GM18858 (cell line): ENCODE results near the gene AMDHD2.

Source experiments
- ATAC-seq: cut with Tn5 transposase; IDR thresholded peaks from one replicate; pipeline ENCODE4 v1.9.1; 2021; ENCODE audit not compliant: unreplicated experiment

AMDHD2 gene

DNA sequence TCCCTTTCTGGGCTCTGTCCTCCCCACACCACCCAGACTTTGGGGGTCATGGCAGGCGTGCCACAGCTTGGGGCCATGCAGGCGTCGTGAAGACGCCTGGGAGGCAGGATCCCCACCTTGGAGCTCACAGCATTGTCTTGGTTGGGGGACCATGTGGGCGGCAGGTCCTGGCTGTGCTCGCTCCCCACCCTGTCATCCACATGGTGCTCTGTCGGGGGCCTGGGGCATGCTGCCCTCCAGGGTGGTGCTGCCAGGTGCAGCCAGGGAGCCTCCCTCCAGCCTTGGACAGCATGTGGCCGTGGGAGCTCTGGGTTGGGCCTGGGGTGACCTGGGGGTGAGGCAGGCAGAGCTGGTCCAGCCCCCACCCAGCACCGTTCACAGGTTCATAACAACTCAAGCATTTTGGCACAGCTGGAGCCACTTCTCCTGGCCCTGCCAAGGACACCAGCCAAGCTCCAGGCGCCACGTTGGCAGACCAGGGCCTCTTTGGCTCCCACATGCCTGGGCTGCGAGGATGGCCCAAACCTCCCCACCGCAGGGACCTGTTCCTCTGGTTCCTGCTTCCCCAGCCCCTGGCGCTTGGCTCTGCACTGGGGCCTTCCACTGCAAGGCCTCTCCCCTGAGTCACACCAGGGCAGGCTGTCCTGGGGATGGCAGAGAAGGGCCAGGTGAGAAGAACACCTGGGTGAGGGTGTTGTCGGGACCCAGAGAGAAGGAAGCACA lies 21.5 kb upstream of the AMDHD2 start:
- ATAC-seq = no peak

DNA sequence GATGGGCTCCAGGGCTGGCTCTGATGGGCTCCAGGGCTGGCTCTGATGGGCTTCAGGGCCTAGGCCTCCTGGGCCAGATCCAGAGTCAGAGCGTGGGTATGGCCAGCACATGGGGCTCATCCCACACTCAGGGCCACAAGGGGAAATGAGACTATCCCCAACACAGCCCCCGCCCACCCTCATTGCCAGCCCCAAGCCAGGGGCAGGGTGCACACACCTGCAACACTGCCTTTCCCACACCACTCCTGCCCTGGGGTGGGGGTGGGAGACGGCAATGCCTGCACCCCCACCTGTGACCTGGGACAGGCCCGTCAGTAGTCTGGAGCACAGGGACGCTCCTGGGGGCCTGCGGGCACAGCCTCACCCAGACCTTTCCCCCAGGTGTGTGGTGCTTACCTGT lies 20.7 kb upstream of the AMDHD2 start:
- no peak for ATAC-seq

DNA sequence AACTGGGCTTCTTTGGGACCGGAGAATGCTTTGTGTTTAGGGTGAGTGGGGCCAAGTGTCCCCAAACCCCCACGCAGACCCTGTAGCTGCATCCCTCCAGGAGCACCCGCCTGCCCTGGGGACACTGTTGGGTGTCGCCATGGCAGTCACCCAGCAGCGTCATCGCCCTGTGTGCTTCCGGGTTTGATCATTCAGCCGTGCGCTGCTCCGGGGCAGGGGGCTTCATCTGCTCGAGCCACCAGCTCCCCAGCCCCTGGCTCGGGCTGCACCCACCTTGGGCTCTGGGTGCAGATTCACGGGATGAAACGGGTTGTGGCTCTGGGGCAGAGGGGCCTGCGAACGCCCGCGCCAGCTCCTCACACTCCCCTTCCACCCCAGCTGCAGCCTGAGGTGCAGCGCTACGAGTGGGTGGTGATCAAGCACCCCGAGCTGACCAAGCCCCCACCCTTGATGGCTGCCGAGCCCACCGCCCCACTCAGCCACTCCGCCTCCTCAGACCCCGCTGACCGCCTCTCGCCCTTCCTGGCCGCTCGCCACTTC lies 20.2 kb upstream of the AMDHD2 start:
- no peak for ATAC-seq

DNA sequence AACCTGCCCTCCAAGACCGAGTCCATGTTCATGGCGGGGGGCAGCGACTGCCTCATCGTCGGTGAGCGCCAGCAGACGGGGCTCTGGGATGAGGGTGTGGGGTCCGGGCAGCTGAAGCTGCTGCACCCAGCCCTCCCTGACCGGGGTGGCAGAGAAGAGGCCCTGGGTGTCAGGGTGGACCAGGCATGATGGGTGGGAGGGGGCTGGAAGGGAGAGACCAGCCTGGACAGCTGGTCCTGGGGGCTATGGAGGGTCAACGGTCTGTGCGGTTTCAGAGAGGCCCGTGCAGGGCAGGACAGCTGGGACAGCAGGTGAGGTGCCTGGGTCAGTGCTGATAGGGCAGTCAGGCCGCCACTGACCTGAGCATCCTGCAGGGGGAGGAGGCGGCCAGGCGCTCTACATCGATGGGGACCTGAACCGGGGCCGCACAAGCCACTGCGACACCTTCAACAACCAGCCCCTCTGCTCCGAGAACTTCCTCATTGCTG lies 19.7 kb upstream of the AMDHD2 start:
- ATAC-seq = no peak

DNA sequence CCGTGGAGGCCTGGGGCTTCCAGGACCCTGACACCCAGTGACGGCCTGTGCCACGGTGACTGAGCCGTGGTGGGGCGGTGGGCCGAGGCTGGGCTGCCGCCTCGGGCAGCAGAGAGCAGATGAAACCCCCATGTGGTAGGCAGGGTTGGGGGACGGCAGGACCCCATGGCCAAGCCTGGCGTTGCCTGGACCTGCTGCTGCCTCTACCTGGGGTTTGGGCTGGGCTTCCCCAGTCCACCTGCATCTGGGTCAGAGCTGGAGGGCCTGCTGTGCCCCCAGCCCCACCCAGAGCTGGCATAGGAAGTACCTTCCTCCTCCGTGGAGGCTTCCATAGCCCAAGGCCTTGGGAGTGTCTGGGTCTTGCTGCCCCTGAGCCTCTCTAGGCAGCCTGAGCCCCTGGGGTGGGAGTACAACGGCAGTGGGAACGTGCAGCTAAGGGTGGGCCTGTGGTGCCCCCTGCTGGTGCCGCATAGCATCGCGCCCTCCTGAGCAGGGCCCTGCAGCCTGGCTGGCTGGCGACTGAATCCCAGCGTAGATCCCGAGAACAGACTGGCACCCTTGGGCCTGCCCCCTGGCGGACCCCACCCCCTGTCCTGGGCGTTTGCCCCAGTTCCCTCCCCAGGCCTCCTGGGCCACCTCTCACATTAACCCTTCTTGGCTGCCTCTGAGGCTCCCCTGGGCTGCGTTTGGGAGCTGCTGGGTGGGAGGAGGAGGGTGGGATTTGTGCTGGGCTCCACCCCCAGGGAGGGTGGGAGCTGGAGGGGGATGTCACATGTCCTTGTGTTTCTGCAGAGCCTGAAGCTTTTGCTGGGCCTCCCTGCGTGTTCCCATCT lies 19.0 kb upstream of the AMDHD2 start:
- no peak for ATAC-seq

DNA sequence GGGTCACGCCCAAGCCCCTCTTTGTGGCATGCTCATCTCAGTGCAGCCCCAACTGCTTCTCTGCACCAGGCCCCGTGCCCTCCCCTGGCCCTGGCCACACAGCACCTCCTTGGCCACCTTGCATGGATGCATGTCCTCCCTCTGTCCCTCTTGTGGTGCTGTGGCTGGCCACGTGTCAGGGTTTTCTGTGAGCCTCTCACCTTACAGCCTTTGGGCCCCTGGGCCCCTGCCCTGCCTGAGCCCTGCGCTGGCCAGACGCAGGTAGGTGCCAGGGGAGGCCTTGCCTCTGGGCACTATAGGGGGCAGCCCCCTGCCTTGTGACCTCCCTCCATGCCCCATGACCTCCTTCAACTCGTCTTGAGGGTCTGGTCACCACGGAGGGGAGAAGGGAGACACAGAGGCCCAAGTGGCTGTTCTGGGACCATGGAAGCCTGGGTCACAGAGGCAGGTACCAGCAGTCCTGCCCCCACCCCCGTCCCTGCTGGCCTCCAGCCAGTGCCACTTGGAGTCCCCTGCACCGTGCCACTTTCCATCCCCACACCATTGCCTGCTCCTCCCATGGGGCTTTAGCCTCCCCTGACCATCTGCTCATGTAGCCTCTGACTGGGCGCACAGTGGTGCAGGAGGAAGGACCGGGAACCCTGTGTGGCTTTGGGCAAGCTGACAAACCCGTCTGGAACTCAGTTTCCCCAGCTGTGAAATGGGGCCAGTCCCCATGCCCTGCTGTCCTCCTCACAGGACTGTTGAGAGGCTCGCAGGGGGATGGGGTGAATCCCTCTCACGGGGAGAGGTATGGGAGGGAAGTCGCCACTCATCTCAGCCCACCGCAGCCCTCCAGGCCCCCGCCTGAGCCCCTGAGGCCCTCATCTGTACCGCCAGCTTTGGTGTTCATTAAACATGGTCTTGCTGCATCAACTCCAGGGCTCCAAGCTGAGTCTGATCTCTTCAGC lies 17.9 kb upstream of the AMDHD2 start:
- no peak for ATAC-seq

DNA sequence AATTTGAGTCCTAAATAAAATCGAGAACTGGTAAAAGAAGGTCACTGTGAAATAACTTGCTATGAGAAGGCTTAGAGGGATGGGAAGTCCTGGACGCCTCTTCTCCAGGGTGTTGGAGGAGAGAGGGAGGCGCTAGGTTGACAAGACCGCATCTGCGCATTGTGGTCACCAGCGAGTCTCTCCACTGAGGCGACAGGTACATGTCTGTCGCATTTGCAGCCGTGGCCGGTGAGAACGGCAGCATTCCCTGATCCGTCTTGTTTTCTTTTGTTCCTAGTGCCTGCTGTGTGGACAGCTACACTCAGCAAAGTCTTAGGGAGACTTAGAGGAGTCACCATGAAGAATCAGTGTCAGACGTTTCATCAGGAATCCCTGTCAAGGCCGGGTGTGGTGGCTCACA lies 14.5 kb upstream of the AMDHD2 start:
- no peak for ATAC-seq

DNA sequence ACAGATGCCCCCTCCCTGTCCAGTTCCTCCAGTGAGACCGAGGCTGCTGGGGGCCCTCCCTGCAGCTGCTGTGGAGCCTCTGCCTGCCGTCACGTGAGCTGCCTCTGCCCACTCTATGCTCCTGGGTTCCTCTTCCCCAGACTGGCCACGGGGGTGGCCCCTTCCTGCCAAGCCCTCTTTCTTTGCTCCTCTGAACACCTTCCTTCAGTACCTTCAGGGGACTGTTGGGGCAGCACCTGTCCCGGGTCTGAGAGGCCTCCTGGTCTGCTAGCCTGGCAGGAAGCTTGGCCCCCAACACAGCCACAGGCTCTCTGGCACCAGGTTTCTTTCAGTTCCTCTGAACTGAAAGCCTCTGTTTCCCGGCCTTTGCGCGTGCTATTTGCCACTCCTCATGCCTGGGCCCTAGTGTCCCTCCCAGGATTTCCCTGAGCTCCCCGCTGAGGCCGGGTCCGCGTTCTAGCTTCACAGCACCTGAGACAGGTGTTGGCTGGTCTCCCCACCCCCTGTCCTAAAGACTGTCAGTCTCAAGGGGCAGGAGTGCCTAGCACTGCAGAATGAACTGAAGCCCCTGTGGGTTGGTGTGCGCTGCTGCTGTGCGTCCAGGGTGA lies 13.0 kb upstream of the AMDHD2 start:
- no peak for ATAC-seq

DNA sequence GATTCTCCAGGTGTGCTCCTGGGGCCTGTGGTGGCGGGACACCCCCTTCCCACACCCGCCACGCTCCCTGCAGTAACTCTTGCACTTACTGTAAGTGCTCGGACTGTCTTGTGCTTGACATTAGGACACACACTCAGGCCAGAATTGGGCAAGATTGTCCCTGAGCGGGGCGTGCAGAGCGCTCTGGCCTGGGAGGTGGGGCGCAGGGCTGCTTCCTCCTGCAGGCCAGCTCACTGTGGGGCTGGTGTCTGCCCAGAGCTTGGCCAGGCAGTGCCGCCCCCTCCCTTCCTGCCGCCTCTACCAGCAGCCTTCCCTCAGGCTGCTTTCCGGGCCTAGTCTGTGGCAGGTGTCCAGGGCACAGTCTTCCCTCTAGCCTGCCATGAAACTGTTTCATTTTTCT lies 12.5 kb upstream of the AMDHD2 start:
- ATAC-seq = no peak

DNA sequence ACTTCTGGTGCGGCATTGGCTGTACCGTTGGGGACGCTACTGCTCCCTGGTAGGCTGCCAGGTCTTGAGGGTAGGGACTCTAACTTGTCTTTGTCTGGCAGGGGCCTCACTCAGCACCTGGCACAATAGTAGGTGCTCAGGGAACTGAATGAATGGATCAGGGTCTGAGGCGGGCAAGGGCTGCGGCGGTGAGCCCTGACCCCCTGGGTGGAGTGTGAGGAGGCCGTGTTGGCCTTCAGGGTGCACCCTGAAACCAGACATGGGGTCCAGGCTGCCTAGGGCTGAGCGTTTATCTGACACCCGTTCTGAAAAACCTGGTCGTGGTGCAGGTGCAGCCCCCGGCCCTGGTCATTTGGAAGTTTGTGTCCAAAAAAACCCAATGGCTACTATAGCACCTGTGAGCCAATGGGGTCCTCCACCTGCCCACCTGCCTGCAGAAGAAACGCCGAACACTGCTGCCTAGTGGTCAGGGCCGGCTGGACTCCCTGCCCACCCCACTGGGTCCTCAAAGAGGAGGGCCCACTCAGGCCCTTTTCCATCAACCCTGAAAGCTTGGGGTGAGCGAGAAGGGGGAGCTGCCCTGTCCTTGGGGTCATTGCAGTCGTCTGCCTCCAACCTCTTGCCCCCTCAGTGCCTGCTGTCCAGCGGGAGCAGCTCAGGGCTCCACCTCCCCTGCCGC lies 11.3 kb upstream of the AMDHD2 start:
- no peak for ATAC-seq

DNA sequence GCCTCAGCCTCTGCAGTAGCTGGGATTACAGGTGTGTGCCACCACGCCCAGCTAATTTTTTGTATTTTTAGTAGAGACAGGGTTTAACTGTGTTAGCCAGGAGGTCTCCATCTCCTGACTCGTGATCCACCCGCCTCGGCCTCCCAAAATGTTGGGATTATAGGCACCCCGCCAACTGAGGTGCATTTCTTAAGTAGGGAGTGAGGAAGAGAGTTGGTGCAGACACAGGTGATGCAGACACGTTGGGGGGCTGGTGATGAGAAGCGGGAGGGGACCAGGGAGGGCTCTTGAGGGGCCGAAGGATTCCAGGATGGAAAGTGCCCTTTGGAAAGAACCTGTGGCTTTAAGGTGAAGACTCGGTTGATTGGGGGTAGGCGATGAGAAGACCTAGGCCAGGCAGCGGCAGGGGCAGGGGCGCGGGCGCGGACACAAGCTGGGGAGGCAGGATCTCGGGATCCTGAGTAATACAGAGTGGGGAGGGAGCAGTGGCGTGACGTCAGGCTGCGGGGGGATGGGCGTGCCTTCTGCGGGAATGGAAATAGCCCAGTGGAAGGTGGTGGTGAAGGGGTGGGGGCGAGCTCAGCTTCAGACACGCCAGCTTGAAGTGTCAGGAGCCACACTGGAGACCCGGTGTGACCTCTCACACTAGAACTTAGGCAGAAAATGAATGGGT lies 8.9 kb upstream of the AMDHD2 start:
- ATAC-seq = no peak

DNA sequence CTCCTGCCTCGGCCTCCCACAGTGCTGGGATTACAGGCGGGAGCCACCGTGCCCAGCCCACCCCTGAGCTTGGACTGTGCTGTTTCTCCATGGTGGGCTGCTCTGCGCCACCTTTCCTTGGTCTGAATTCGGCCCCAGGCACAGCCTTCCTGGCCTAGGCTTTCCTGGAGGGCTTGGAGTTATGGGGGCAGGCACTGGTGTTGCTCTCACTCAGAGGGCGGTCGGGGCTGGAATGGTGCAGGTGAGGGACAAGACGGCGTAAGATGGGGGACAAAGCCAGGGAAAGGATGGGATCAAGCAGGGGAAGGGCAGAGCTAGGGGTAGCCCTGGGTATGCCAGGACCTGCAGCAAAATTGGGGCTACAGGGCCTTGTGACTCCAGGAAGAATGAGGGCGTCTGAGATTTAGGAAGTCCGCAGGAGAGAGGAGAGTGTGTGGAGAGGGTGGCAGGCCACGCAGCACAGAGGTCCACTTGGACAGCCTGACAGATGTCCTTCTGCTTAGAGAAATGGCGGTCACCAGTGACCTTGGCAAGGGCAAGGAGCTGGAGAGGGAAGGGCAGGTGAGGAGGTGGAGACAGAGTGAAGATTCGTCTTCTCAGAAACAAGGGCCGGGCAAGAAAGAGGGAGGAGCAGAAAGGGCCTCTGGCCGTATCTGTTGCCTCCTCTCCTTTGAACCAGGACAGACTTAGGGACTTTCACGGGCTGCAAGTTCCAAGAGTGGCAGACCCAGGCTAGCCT lies 8.0 kb upstream of the AMDHD2 start:
- ATAC-seq = no peak

DNA sequence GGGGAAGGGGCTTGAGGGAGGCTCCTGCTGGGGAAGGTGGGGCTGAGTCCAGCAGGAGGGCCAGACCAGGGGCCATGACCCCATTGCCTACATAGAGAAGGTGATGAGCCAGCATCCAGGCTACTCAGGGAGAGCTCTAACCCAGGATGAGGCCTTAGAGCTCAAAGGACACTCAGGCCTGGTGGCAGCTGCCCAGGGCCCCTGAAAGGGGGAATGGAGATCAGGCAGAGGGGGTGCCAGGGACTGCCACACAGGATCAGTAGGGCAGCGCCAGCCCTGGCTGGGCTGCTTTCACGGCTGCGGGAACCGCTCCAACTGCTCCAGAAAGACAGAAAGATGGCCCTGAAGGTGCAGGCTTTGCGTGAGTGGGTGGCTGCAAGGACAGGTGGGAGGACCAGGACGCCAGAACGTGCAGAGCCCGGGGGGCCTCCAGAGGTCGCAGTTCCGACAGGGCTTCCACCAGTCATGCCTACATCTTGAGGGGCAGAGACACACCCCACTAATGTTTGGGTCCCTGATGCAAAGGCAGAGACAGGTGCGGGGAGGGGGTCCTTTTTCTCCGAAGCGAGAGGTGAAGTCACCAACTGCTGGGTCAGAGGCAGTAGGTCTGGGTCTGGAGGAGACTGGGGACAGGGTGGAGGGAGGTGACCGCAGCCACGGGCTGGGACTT lies 7.3 kb upstream of the AMDHD2 start:
- no peak for ATAC-seq

DNA sequence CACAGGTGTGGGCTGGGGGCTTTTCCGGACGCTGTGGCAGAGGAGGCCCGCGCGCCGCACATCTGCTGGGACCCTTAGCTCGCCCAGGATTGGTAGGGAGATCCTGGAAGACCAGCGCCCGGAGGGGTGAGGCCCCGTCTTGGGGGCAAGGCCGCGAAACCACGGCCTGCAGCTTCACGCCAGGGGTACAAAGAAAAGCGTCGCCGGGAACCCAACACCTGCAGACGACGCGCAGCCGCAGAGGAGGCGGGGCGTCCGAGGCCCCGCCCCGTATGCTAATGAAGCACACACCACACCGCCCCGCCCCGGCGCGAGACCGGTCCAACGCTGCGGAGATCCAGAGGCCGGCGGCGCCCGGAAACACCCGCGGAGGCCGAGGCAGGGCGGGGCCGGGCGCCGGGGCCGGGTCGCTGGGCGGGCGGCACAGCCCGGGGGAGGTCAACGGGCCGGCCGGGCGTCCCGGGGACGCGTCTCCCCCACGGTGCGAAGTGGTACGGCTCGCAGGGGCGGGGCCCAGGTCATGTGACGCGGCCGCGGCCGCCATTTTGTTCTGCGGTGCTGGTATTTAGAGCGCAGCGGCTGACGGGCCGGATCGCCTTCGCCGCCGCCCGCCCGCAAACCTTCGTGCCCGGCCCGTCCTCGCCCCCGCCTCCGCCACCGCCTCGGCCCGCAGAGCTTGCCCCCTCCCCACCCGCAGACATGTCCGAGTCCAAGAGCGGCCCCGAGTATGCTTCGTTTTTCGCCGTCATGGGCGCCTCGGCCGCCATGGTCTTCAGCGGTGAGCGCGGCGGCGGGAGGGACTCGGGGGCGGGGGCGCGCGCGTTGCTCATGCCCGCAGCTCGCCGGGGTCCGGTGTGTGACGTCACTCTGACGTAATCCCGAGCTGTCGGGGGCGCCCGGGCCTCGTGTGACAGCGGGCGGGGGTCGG lies 6.5 kb upstream of the AMDHD2 start, which contains the start of gene ATP6V0C:
ATP6V0C (plus strand) TSS at position 548 of the 928 bp plus-strand sequence; CDS start at position 700, 152 bp downstream.
- ATAC-seq = peak; percentile 67

DNA sequence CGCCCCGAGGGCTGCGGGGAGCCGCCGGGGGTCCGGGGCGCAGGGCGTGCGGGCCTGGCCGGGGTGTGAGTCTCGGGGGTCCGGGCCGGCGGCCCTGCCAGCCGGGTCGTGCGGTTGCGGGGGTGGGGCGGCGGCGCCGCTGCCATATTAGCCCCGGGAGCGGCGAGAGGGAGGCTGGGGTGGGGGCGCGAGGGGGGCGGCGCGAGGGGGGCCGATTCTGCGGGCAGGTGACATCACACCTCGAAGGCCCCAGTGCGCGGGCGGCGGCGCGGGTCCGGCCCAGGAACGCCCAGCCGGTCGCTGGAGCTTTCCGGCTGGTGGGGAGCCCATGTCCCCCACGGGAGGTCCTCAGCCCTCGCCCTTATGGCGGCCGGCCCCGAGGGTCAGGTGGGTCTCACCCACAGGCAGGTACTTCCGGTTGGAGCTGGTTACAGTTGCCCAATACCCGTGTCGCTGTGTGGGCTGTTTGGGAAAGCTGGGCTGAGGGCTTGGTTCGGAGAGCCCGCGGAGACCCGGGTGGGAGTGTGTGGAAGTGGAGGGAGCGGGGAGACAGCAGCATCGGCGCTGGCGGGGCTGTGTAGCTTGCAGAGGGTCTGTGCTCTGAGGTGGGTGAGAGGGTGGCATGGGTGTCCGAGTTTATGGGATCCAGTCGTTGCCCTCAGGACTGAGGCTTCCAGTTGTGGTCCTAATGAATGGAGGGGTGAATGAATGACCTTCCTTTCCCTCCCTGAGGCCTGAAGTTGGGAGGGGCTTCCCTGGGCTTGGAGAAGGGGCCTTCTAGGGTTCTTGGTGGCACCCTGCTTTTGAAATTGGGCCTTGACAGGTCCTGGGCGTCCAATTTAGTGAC lies 5.6 kb upstream of the AMDHD2 start:
- no peak for ATAC-seq
